A549 (cell line): ENCODE data around the gene L3MBTL4. TPM values are rescaled to one million over a fixed set of nuclear protein-coding genes. Genes with fewer than 3 reads are reported as not detected.
A peak's percentile ranks its signal among the peaks of the same experiment; 100 is the strongest.

Experiments
- ATAC-seq, 2 experiments: fragments of 200-7000 bp in 1 of 2; fragments of >200 bp in 1 of 2; cut with Nextera tagmentation in 1 of 2; cut with Tn5 transposase in 1 of 2; 3 replicates each; pipeline versions ENCODE4 v1.8.0 to v1.9.1; 2018 to 2020; ENCODE audit warnings: mild to moderate bottlenecking in 1 of 2, moderate library complexity in 1 of 2
- CTCF ChIA-PET: fragments of 300-600 bp; sonication (Branson Sonifier 250); formaldehyde crosslinking; extraction: SDS; loops from one replicate; lab custom pipeline; 2021; ENCODE audit warnings: antibody characterized with exemption, inconsistent platforms; lab: Yijun Ruan, JAX
- POLR2A ChIA-PET: fragments of 350-600 bp; formaldehyde crosslinking; extraction: SDS; loops from one replicate; lab custom pipeline; 2021; ENCODE audit warnings: antibody characterized with exemption, inconsistent platforms; lab: Yijun Ruan, JAX
- DNase-seq, 2 experiments: peaks; one replicate each; pipeline versions ENCODE4 v3.0.0 to v3.0.0-alpha.2; 2011 to 2016; ENCODE audit warnings: low read depth in 1 of 2, low spot score in 1 of 2
- FAIRE-seq: peaks from 2 replicates; lab custom pipeline; 2011; peaks lifted over from hg19 to GRCh38; lab: Jason Lieb, UNC
- H3K27ac ChIP-seq, 2 experiments: fragments of >200 bp; sonication (Bioruptor Twin); formaldehyde crosslinking; 3 replicates each; pipeline ENCODE4 v1.5.1; 2016 to 2017
- H3K4me1 ChIP-seq: fragments of >200 bp; sonication (Bioruptor Twin); formaldehyde crosslinking; 3 replicates; pipeline ENCODE4 v1.6.1; 2016
- H3K4me2 ChIP-seq: fragments of >200 bp; sonication (Bioruptor Twin); formaldehyde crosslinking; 3 replicates; pipeline ENCODE4 v1.6.1; 2016
- H3K4me3 ChIP-seq: fragments of >200 bp; sonication (Bioruptor Twin); formaldehyde crosslinking; 3 replicates; pipeline ENCODE4 v1.5.1; 2016
- H3K9me3 ChIP-seq: fragments of >200 bp; sonication (Bioruptor Twin); formaldehyde crosslinking; 3 replicates; pipeline ENCODE4 v1.6.1; 2016
- BHLHE40 ChIP-seq: IDR thresholded peaks from 2 replicates; pipeline ENCODE4 v1.6.1; 2012; ENCODE audit warnings: low read depth, low read length, inconsistent platforms
- CBX2 ChIP-seq: fragments of 200-600 bp; sonication (generic); IDR thresholded peaks from 2 replicates; pipeline ENCODE4 v1.6.1; 2016; ENCODE audit warnings: low read depth, mild to moderate bottlenecking, borderline replicate concordance
- CEBPB ChIP-seq, 2 experiments: fragments of >200 bp in 1 of 2; sonication (Bioruptor Twin) in 1 of 2; formaldehyde crosslinking in 1 of 2; IDR thresholded peaks; 2 replicates each; pipeline ENCODE4 v1.6.1; 2012 to 2016
- CHD4 ChIP-seq: fragments of 200-600 bp; sonication (generic); IDR thresholded peaks from 2 replicates; pipeline ENCODE4 v1.6.1; 2016; ENCODE audit warnings: antibody characterized with exemption, mild to moderate bottlenecking, borderline replicate concordance
- CTCF ChIP-seq: fragments of >200 bp; sonication (Bioruptor Twin); formaldehyde crosslinking; IDR thresholded peaks from 3 replicates; pipeline ENCODE4 v1.5.1; 2016
- EHMT2 ChIP-seq: fragments of 200-600 bp; sonication (generic); IDR thresholded peaks from 2 replicates; pipeline ENCODE4 v1.6.1; 2016; ENCODE audit warnings: antibody characterized with exemption, low read depth, mild to moderate bottlenecking, moderate library complexity
- EP300 ChIP-seq, 2 experiments: fragments of >200 bp; sonication (Bioruptor Twin); formaldehyde crosslinking; IDR thresholded peaks; 2 replicates in 1 of 2; 3 replicates in 1 of 2; pipeline ENCODE4 v1.6.1; 2016 to 2017
- FOSB ChIP-seq: fragments of 250-450 bp; sonication (Bioruptor Pico); IDR thresholded peaks from 2 replicates; pipeline ENCODE4 v1.5.0; 2020; ENCODE audit warnings: mild to moderate bottlenecking, moderate library complexity
- HDAC2 ChIP-seq: fragments of 200-600 bp; sonication (generic); IDR thresholded peaks from 2 replicates; pipeline ENCODE4 v1.6.1; 2016
- HOXB5 ChIP-seq: fragments of 250-450 bp; sonication (Bioruptor Pico); IDR thresholded peaks from 2 replicates; pipeline ENCODE4 v1.5.0; 2020; ENCODE audit warnings: mild to moderate bottlenecking, moderate library complexity
- KDM5A ChIP-seq: fragments of 200-600 bp; sonication (generic); IDR thresholded peaks from 2 replicates; pipeline ENCODE4 v1.6.1; 2016; ENCODE audit warnings: antibody characterized with exemption, mild to moderate bottlenecking
- MAFK ChIP-seq: fragments of 450-650 bp; IDR thresholded peaks from 2 replicates; pipeline ENCODE4 v1.6.1; 2014; ENCODE audit not compliant: partially characterized antibody
- MAX ChIP-seq: IDR thresholded peaks from 2 replicates; pipeline ENCODE4 v1.6.1; 2012
- NR3C1 ChIP-seq: fragments of >200 bp; sonication (Bioruptor Twin); formaldehyde crosslinking; IDR thresholded peaks from 3 replicates; pipeline ENCODE4 v1.6.1; 2017
- POLR2A ChIP-seq: IDR thresholded peaks from 2 replicates; pipeline ENCODE4 v1.6.1; 2012; ENCODE audit warnings: mild to moderate bottlenecking, low read length
- POLR2AphosphoS2 ChIP-seq: conservative IDR thresholded peaks from 2 replicates; pipeline ENCODE4 v1.6.1; 2012; ENCODE audit warnings: low read length, improper control_type of control experiment, inconsistent platforms
- RAD21 ChIP-seq, 2 experiments: fragments of >200 bp in 1 of 2; sonication (Bioruptor Twin) in 1 of 2; formaldehyde crosslinking in 1 of 2; IDR thresholded peaks in 1 of 2; conservative IDR thresholded peaks in 1 of 2; 2 replicates in 1 of 2; 3 replicates in 1 of 2; pipeline ENCODE4 v1.6.1; 2012 to 2018; ENCODE audit warnings: inconsistent platforms in 1 of 2
- RNF2 ChIP-seq: fragments of 200-600 bp; sonication (generic); IDR thresholded peaks from 2 replicates; pipeline ENCODE4 v1.6.1; 2016; ENCODE audit warnings: low read depth, mild to moderate bottlenecking, antibody characterized with exemption, moderate library complexity, borderline replicate concordance
- SMC3 ChIP-seq: fragments of >200 bp; sonication (Bioruptor Twin); formaldehyde crosslinking; IDR thresholded peaks from 3 replicates; pipeline ENCODE4 v1.6.1; 2018; ENCODE audit warnings: inconsistent platforms
- USF2 ChIP-seq: fragments of 450-650 bp; IDR thresholded peaks from 2 replicates; pipeline ENCODE4 v1.6.1; 2014; ENCODE audit warnings: antibody characterized with exemption
- ZNF302 ChIP-seq: fragments of 250-450 bp; sonication (Bioruptor Pico); IDR thresholded peaks from 2 replicates; pipeline ENCODE4 v1.9.0; 2021; ENCODE audit warnings: inconsistent platforms, mild to moderate bottlenecking, moderate library complexity
- ZSCAN20 ChIP-seq: fragments of 250-450 bp; sonication (Bioruptor Pico); IDR thresholded peaks from 2 replicates; pipeline ENCODE4 v1.8.0; 2022; ENCODE audit warnings: mild to moderate bottlenecking, moderate library complexity
- WGBS: methylation state at CpG from one replicate; pipeline ENCODE4 v1.1.6; 2017; ENCODE audit errors: missing lambda C conversion rate; 5-methylcytosine and 5-hydroxymethylcytosine counted together
- polyA plus RNA-seq, 4 experiments: library from polyadenylated mRNA; depleted of rRNA in 3 of 4; stranded (reverse); fragments of >200 nt; fragmentation: RNase III in 1 of 4; extraction: RNeasy Plus Mini Kit Qiagen cat#74134 plus additional on column Dnase treatment in 1 of 4; gene quantifications; 2 replicates in 3 of 4; 3 replicates in 1 of 4; pipeline ENCODE4 v1.2.3, GENCODE V29; 2011 to 2017

L3MBTL4 gene
- polyA plus RNA-seq, 2 of the 4 experiments (the other 2 are of a cell fraction): 0.03 to 0.06 TPM

GRCh38 chr18:6220129-6220528 lies 194.6 kb downstream of the L3MBTL4 start:
- no peak for TF ChIP-seq POLR2A
- no peak overlapping the region for H3K27ac ChIP-seq
- POLR2A ChIA-PET: no interaction called here
- no peaks in the 10 kb centered on the region for H3K9me3 ChIP-seq
- H3K4me3 ChIP-seq: no peak overlapping the region
- DNase-seq (no peak), ATAC-seq (no peak), FAIRE-seq (no peak)
- no peak overlapping the region for H3K4me2 ChIP-seq
- 25% methylated on average over 3 of the region's 3 CpGs for WGBS
- H3K4me1 ChIP-seq: no peaks in the 10 kb centered on the region
- CTCF ChIA-PET: no interaction called here

- peak; percentile 2 to 32 for DNase-seq
- ChIA-PET CTCF (interaction anchor here (0.9 to 1.4 kb wide), 4 partner anchors 59 to 351 kb away, joined by 3 to 5 read pairs (median 4); no protein-coding TSS in a partner anchor), POLR2A (no interaction called here)
- no peaks in the 10 kb centered on the region for H3K4me1 ChIP-seq
- no peak overlapping the region for H3K27ac ChIP-seq
- H3K9me3 ChIP-seq: no peaks in the 10 kb centered on the region
- peak in 1 of 2 experiments; percentile 71; a peak in 4 of 6 replicates for ATAC-seq
- no peak overlapping the region for H3K4me2 ChIP-seq
- no peak overlapping the region for H3K4me3 ChIP-seq
- no peak for FAIRE-seq
- TF ChIP-seq CEBPB (IDR thresholded peaks at IDR 0.05) (no peak), CTCF (peak; percentile 15; the same call in 1 of the 3 replicates), RAD21 (conservative IDR thresholded peaks at IDR 0.05 in 1 of 2, IDR thresholded peaks at IDR 0.05 in 1 of 2) (peak in 1 of 2 experiments; percentile 45; a peak in 2 of 5 replicates), BHLHE40 (no peak), EHMT2 (no peak), SMC3 (0 out of 3 replicates have a peak, but pooled peaks have one; percentile 16)
- WGBS: 47% methylated on average over 12 of the region's 12 CpGs
These were observed 195.5 kb downstream of the L3MBTL4 start for GRCh38 chr18:6219116-6219717.

GRCh38 chr18:6215888-6216287 lies 198.8 kb downstream of the L3MBTL4 start:
- ChIA-PET POLR2A (no interaction called here), CTCF (no interaction called here)
- Histone ChIP-seq H3K4me3 (no peak overlapping the region), H3K27ac (no peak overlapping the region), H3K4me1 (no peaks in the 10 kb centered on the region), H3K9me3 (no peaks in the 10 kb centered on the region), H3K4me2 (no peak overlapping the region)
- TF ChIP-seq CHD4 (no peak), KDM5A (no peak), MAFK (no peak), ZNF302 (CRISPR knock-in tag) (no peak), RNF2 (no peak), MAX (no peak), NR3C1 (no peak), POLR2AphosphoS2 (no peak), CBX2 (no peak), HOXB5 (CRISPR knock-in tag) (no peak), CEBPB (IDR thresholded peaks at IDR 0.05) (no peak), USF2 (no peak), SMC3 (no peak)
- ATAC-seq (no peak), FAIRE-seq (no peak), DNase-seq (no peak)
- 6% methylated on average over 2 of the region's 2 CpGs for WGBS

GRCh38 chr18:6211174-6211504 lies 203.6 kb downstream of the L3MBTL4 start:
- H3K4me2 ChIP-seq: no peak overlapping the region
- 17% methylated on average over 1 of the region's 1 CpG for WGBS
- no peaks in the 10 kb centered on the region for H3K9me3 ChIP-seq
- no peak overlapping the region for H3K4me3 ChIP-seq
- H3K4me1 ChIP-seq: no peaks in the 10 kb centered on the region
- no peak for TF ChIP-seq ZSCAN20 (CRISPR knock-in tag)
- TF ChIP-seq EP300 (IDR thresholded peaks at IDR 0.05): no peak
- TF ChIP-seq NR3C1: no peak
- no peak for TF ChIP-seq FOSB
- no peak for TF ChIP-seq HDAC2
- CTCF ChIA-PET: no interaction called here
- ATAC-seq: no peak
- DNase-seq: no peak
- POLR2A ChIA-PET: no interaction called here
- no peak for FAIRE-seq
- no peak overlapping the region for H3K27ac ChIP-seq
